T-helper 2 cell treated with Interferon-gamma antibody and Interleukin-4, amounts not matched to agents 5 μg/mL and 100 μg/mL, for 36 hours (primary cell): Measurements from ENCODE around the gene HYOU1.

Experiments used
- DNase-seq: peaks from one replicate; pipeline ENCODE4 v3.0.0; 2021; ENCODE audit warnings: low spot score
- H3K27ac Mint-ChIP-seq: one replicate; pipeline ENCODE4 v1.8.0; 2021; ENCODE audit warnings: mild to moderate bottlenecking, mixed read lengths
- H3K27me3 Mint-ChIP-seq: one replicate; pipeline ENCODE4 v1.8.0; 2021; ENCODE audit warnings: low read depth, mixed read lengths
- H3K36me3 Mint-ChIP-seq: one replicate; pipeline ENCODE4 v1.8.0; 2021; ENCODE audit warnings: low read depth, mixed read lengths
- H3K4me1 Mint-ChIP-seq: one replicate; pipeline ENCODE4 v1.8.0; 2021; ENCODE audit warnings: low read depth, mixed read lengths
- H3K4me3 Mint-ChIP-seq: one replicate; pipeline ENCODE4 v1.8.0; 2022; ENCODE audit warnings: mild to moderate bottlenecking, moderate library complexity, mixed read lengths
- H3K9me3 Mint-ChIP-seq: one replicate; pipeline ENCODE4 v1.8.0; 2021; ENCODE audit warnings: mixed read lengths

HYOU1 gene

DNA sequence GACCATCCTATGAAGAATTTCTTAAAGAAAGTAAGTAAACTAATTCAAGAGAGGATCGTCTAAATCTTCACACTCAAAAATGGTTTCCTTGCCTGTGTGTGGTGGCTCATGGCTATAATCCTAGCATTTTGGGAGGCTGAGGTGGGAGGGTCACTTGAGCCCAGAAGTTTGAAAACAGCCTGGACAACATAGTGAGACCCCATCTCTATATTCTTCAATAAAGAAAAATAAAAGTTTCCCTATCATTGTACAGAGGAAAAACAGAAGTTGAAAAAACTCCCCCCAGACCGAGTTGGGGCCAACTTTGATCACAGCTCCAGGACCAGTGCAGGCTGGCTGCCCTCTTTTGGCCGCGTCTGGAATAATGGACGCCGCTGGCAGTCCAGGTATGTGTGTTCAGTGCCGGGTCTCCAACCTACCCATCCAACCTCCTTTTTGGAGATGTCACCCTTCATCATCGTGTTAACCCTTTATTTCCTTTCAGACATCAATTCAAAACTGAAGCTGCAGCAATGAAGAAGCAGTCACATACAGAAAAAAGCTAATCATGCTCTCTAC, 41.9 kb downstream of the HYOU1 start:
- Mint-ChIP-seq H3K9me3 (no peaks in the 10 kb centered on the region), H3K4me1 (peaks cover 28% of the 10 kb centered on the region), H3K27ac (no peak overlapping the region), H3K4me3 (peak overlapping the region; percentile 18), H3K36me3 (peaks cover 65% of the 10 kb centered on the region), H3K27me3 (no peaks in the 10 kb centered on the region)
- no peak for DNase-seq

DNA sequence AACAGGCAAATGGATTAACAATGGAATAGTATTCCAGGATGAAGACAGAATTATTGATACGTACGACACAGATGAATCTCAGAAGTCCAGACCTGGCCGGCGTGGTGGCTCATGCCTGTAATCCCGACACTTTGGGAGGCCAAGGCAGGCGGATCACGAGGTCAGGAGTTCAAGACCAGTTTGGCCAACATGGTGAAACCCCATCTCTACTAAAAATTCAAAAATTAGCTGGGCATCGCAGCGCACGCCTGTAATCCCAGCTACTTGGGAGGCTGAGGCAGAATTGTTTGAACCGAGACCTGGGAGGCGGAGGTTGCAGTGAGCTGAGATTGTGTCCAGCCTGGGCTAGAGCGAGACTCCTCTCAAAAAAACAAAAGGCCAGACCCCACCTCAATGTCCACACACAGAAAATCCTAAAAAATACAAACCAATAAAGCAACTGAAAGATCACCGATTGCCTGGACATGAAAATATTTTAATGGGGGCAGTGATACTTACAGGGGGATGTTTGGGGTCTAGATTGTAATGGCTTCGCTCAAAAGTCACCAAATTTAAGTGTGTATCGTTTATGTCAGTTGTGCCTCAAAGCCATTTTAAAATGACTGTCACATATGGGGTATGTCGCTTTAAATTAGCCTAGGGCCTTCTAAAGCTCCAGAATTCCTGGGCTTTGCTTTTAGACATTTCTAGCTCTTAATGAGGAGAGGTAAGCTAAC, 42.6 kb downstream of the HYOU1 start:
- Mint-ChIP-seq H3K9me3 (no peaks in the 10 kb centered on the region), H3K4me1 (peaks cover 22% of the 10 kb centered on the region), H3K36me3 (peaks cover 62% of the 10 kb centered on the region), H3K27ac (no peak overlapping the region), H3K4me3 (no peak overlapping the region), H3K27me3 (no peaks in the 10 kb centered on the region)
- DNase-seq: no peak

DNA sequence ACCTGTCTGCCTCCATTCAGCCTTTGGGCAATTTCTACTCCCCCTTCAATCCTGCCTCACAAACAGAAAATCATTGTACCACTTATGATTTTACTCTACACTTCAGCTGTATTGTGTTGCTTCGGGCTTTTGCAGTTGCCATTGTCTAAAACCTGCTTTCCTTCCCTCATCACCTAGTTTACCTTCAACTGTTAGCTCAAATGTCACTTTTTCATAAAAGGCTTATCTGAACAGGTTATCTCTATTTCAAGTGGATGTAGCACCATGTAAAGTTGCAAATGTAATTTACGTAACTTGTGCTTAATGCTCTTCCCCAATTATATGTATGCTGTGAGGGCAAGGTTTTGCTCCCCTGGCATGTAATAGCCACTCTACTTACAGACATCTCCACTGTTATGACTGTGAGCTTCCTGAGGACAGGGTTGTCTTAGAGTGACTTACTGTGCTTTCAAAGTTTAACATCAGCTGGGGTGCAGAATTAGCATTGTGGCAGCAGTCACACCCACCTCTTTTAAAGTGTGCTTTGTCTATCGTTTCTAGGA, 44.3 kb downstream of the HYOU1 start:
- Mint-ChIP-seq H3K4me3 (no peak overlapping the region), H3K9me3 (no peaks in the 10 kb centered on the region), H3K4me1 (peaks cover 22% of the 10 kb centered on the region), H3K27me3 (no peaks in the 10 kb centered on the region), H3K36me3 (peaks cover 55% of the 10 kb centered on the region), H3K27ac (peak overlapping the region; percentile 73)
- DNase-seq: no peak

DNA sequence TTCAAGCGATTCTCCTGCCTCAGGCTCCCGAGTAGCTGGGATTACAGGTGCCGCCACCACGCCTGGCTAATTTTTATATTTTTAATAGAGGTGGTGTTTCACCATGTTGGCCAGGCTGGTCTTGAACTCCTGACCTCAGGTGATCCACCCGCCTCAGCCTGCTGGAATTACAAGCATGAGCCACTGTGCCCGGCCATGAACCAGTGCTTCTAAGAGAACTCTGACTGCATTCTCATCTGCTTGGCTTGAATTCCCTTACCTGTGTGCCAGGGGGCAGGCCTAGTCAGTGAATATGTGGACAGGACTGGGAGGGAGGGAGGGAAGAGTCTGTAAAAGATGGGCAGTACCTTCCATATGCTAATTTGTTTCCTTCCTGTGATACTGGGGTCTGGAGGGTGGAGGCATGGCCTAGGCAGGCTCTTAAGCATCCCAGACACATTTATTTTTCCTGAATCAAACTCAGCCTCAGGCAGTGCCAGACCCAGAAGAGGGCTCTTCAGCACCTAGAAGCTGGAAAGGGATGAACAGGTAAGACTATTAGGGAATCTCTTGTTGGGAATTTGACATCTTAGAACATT, 45.4 kb downstream of the HYOU1 start:
- H3K4me1 Mint-ChIP-seq: peaks cover 16% of the 10 kb centered on the region
- no peaks in the 10 kb centered on the region for H3K27me3 Mint-ChIP-seq
- H3K27ac Mint-ChIP-seq: no peak overlapping the region
- H3K4me3 Mint-ChIP-seq: no peak overlapping the region
- peaks cover 52% of the 10 kb centered on the region for H3K36me3 Mint-ChIP-seq
- no peak for DNase-seq
- no peaks in the 10 kb centered on the region for H3K9me3 Mint-ChIP-seq

DNA sequence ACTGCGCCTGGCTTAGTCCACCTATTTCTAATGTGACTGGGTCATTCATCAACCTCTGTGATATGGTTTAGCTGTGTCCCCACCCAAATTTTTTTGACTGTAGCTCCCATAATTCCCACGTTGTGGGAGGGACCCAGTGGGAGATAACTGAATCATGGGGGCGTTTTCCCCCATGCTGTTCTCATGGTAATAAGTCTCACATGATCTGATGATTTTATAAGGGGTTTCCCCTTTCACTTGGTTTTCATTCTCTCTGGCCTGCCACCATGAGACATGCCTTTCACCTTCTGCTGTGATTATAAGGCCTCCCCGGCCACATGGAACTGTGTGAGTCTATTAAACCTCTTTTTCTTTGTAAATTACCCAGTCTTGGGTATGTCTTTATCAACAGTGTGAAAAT, 50.3 kb downstream of the HYOU1 start:
- peaks cover 29% of the 10 kb centered on the region for H3K36me3 Mint-ChIP-seq
- DNase-seq: no peak
- H3K4me3 Mint-ChIP-seq: no peak overlapping the region
- H3K9me3 Mint-ChIP-seq: no peaks in the 10 kb centered on the region
- no peaks in the 10 kb centered on the region for H3K27me3 Mint-ChIP-seq
- no peak overlapping the region for H3K27ac Mint-ChIP-seq
- H3K4me1 Mint-ChIP-seq: no peaks in the 10 kb centered on the region

DNA sequence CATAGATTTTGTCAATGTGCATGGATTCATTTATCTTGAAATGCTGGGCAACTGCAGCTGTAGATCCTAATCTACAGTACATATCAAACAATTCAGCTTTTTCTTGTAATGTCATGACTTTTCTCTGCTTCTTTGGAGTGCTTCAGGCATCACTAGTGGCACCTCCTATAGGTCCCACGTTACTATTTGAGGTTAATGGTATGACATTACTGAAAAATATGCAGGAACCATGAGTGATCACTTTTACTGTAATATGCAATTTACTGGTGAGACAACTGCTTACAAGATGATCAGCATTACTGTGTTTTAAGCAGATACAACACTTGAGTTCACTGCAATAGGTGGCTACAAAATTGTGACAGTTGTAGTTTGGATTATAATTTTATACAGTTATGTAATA, 56.1 kb downstream of the HYOU1 start:
- Mint-ChIP-seq H3K4me3 (no peak overlapping the region), H3K27me3 (no peaks in the 10 kb centered on the region), H3K36me3 (peaks cover 49% of the 10 kb centered on the region), H3K27ac (no peak overlapping the region), H3K4me1 (peaks cover 25% of the 10 kb centered on the region), H3K9me3 (no peaks in the 10 kb centered on the region)
- DNase-seq: no peak

DNA sequence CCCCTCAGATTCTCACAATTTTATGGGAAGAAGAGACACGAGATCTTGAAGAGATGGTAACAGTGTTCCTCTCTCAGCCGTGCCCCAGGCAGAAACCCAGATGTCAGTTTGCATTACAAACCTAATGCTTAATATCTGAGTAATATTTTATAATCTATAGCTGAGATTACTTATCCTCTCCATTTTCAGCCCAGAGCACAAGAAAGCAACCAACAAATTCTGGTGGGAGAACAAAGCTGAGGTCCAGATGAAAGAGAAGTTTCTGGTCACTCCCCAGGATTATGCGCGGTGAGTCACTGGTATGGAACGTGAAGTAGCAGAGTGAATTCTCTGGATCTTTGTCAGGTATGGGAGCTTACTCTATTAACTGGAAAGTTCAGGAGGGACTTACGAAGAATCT, 58.2 kb downstream of the HYOU1 start:
- Mint-ChIP-seq H3K9me3 (no peaks in the 10 kb centered on the region), H3K27ac (peak overlapping the region; percentile 97), H3K4me3 (peak overlapping the region; percentile 97), H3K27me3 (no peaks in the 10 kb centered on the region), H3K4me1 (peaks cover 25% of the 10 kb centered on the region), H3K36me3 (peaks cover 46% of the 10 kb centered on the region)
- no peak for DNase-seq

DNA sequence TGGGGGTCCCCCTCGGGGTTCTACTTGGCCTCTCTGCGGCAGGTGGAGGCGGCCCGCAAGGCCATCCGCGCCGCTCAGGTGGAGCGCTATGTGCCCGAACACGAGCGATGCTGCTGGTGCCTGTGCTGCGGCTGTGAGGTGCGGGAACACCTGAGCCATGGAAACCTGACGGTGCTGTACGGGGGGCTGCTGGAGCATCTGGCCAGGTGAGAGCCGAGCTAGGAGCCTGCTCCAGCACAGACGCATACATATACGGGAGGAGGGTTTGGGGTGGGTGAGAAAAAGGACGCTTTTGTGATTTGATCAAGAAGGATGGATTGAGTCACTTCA, 58.7 kb downstream of the HYOU1 start:
- peak overlapping the region; percentile 97 for H3K27ac Mint-ChIP-seq
- DNase-seq: no peak
- peaks cover 25% of the 10 kb centered on the region for H3K4me1 Mint-ChIP-seq
- no peaks in the 10 kb centered on the region for H3K27me3 Mint-ChIP-seq
- peak overlapping the region; percentile 97 for H3K4me3 Mint-ChIP-seq
- H3K36me3 Mint-ChIP-seq: peaks cover 46% of the 10 kb centered on the region
- no peaks in the 10 kb centered on the region for H3K9me3 Mint-ChIP-seq

DNA sequence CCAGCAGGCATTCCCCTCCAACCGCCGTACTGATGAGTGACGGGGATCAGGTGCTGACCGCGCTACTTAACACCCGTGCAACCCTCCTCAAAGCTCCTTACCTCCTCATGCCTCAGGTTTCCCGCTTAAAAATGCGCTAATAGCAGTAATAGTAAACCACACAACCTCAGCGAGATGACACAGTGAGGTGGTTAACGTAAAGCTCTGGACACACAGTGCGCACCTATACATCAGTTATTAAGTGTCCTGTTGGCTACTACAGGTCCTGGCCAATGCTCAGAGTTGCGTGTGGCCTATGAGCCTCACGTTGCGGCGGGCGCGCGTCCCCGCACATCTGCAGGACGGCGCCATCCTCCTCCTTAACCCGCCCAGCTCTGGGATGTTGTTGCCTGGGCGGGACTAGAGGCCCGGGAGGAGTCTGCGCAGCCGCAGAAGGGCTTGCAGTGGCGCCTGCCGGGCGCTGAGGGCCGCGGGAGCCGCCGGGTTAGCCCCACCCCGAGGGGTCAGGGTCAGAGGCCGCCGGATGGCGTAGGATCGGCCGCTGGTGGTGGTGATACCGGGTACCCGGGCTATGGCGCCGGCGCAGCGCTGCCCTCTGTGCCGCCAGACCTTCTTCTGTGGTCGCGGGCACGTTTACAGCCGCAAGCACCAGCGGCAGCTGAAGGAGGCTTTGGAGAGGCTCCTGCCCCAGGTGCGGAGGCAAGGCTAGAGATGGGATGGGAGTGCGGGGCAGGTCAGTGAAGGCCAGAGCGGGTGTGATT, 59.2 kb downstream of the HYOU1 start, which contains the start of gene CENATAC:
Gene CENATAC (plus strand): TSS at position 512 of the 761 bp plus-strand sequence. CDS start 60 bp downstream, at position 572.
- Mint-ChIP-seq H3K9me3 (no peaks in the 10 kb centered on the region), H3K36me3 (peaks cover 41% of the 10 kb centered on the region), H3K4me3 (peak within 1 kb of the TSS; percentile 97), H3K4me1 (peaks cover 25% of the 10 kb centered on the region), H3K27me3 (no peaks in the 10 kb centered on the region), H3K27ac (peak within 1 kb of the TSS; percentile 97)
- DNase-seq: peak; percentile 97

DNA sequence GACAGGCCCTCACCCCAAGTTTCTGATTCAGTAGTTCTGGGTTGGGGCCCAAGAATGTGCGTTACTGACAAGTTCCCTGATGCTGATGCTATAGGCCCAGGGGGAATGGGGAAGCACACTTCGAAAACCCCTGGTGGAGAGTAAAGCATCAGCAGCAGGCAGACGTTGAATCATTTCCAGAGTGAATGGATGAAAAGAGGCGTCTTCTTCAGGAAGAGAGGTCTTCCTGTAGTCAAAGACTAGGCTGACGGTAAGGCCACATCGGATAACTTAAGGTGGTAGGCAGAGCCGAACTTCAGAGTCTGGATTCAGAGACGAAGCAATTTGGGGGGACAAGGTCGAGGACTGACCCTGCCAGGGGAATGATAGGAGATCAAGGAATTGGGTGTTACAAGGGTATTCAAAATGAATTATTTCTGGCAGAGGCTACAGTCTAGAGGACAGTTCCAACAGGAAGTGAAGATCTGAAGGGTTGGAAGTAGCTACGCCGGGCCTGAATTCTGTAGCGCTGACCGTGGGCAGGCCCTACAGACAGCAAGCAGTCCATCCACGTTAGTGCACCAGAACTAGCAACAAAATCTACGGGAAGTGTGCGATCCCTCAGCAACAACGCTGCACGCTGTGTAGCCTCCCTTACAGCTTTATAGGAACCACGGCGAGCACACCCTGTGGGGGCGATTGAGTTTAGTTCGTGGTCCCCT, 59.9 kb downstream of the HYOU1 start:
- Mint-ChIP-seq H3K4me3 (peak overlapping the region; percentile 97), H3K36me3 (peaks cover 38% of the 10 kb centered on the region), H3K27me3 (no peaks in the 10 kb centered on the region), H3K9me3 (no peaks in the 10 kb centered on the region), H3K27ac (peak overlapping the region; percentile 97), H3K4me1 (peaks cover 25% of the 10 kb centered on the region)
- DNase-seq: peak; percentile 33
